ENCODE measurements around the gene ROCK2. TPM values are rescaled to one million over a fixed set of nuclear protein-coding genes. Genes with fewer than 3 reads are reported as not detected.

ROCK2 gene
- total and polyA plus RNA-seq, 9 of the 15 experiments (the other 6 are each of a cell fraction or from before 2014, with no cell fraction given), result 4.9 to 30.6 (median 14.3) TPM

DNA sequence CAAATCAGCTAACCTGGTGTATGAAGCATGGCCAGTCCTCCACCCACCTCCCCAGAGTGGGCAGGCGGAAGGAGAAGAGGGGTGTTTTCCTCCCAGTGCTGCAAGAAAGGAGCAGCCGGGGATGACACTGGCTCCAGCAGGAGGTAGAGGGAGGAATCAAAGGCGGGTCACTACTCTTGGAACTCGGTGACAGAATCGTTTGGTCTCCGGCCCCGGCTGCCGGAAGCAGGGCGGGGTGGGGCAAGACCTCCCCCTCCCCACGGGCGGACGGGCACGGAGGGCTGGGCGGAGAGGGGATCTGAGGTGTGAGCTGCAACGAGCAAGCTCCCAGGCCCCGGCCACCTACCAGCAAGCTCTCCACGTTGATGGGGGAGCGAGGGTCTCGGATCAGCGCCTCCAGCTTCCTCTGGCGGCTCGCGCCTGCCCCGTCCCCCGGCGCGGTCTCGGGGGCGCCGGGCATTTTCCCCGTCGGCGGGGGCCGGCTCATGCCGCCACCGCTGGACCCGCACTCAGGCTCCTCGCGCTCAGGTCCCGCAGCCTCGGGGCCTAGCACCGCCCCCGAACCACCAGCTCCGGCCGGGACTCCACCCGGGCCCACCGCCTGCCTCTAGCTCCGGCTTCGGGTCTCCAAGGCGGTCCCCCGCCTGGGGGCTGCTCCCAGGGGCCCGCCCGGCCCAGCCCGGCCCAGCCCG, 640 bp downstream of the ROCK2 start (continued):
- TF ChIP-seq SIRT6 (IDR thresholded peaks at IDR 0.05; ENCODE audit: low read depth, low read length), result no peak
- TF ChIP-seq HMGN3 (IDR thresholded peaks at IDR 0.05; ENCODE audit: borderline replicate concordance, extremely low read depth, insufficient read length, low read depth, low read length), result peak; percentile 24
- no peak for TF ChIP-seq TCFL5 (CRISPR knock-in tag; conservative IDR thresholded peaks at IDR 0.05)
- TF ChIP-seq KDM4B (IDR thresholded peaks at IDR 0.05; ENCODE audit: borderline replicate concordance in 2 of 2, low read depth in 1 of 2), result 0 out of 4 replicates have a peak, but pooled peaks of 1 of the 2 experiments have one; percentile 48
- TF ChIP-seq SRSF9 (IDR thresholded peaks at IDR 0.05; ENCODE audit: borderline replicate concordance, low read depth, low read length), result no peak
- TF ChIP-seq POLR2A (conservative IDR thresholded peaks at IDR 0.05), result peak; percentile 54
- no peak for TF ChIP-seq KLF16 (IDR thresholded peaks at IDR 0.05)
- 0 out of 2 replicates have a peak, but pooled peaks have one; percentile 26 for TF ChIP-seq GABPA (tag; conservative IDR thresholded peaks at IDR 0.05; ENCODE audit: low read depth)
- TF ChIP-seq ARID3B (CRISPR knock-in tag; IDR thresholded peaks at IDR 0.05; ENCODE audit: borderline replicate concordance), result no peak
- TF ChIP-seq ZBTB43 (CRISPR knock-in tag; IDR thresholded peaks at IDR 0.05), result no peak
- no peak for TF ChIP-seq ZNF655 (CRISPR knock-in tag; IDR thresholded peaks at IDR 0.05)
- no peak for TF ChIP-seq YY1 (IDR thresholded peaks at IDR 0.05; ENCODE audit: borderline replicate concordance in 1 of 3, control insufficient read depth in 1 of 3, extremely low read depth in 1 of 3, insufficient read depth in 3 of 3, insufficient read length in 1 of 3, insufficient replicate concordance in 2 of 3, low read depth in 1 of 3, low read length in 2 of 3)
